A673 (cell line): Measurements from ENCODE around the gene SMARCD3. TPM values are rescaled to one million over a fixed set of nuclear protein-coding genes. Genes with fewer than 3 reads are reported as not detected.

ENCODE experiments used
- BruUV-seq: library from RNA; stranded (reverse); fragments of 400-500 nt; replicated peaks from 2 replicates; lab custom pipeline; 2021; lab: Mats Ljungman, UMichigan
- CTCF ChIA-PET: fragments of 300-600 bp; sonication (Branson Sonifier 250); formaldehyde crosslinking; loops from one replicate; lab custom pipeline; 2022; ENCODE audit warnings: antibody characterized with exemption; lab: Charles Lee
- POLR2A ChIA-PET: fragments of 300-600 bp; sonication (Branson Sonifier 250); formaldehyde crosslinking; loops from one replicate; lab custom pipeline; 2022; ENCODE audit warnings: antibody characterized with exemption; ENCODE audit not compliant: low non-redundant PET; lab: Charles Lee
- DNase-seq: peaks from one replicate; pipeline ENCODE4 v3.0.0-alpha.2; 2015; ENCODE audit warnings: low spot score
- H3K27ac ChIP-seq: fragments of 200-600 bp; sonication (generic); 2 replicates; pipeline ENCODE4 v1.5.1; 2016; ENCODE audit warnings: mixed run types, low read depth, mild to moderate bottlenecking, mixed read lengths, antibody characterized with exemption, low read length; ENCODE audit not compliant: poor library complexity, severe bottlenecking
- H3K27me3 ChIP-seq: fragments of 200-600 bp; sonication (generic); replicated peaks from 2 replicates; pipeline ENCODE4 v1.6.1; 2017; ENCODE audit warnings: mixed run types, low read depth, mild to moderate bottlenecking, mixed read lengths, antibody characterized with exemption, low read length; ENCODE audit not compliant: insufficient read depth, poor library complexity
- H3K36me3 ChIP-seq: fragments of 200-600 bp; sonication (generic); 2 replicates; pipeline ENCODE4 v1.6.1; 2016; ENCODE audit warnings: mixed run types, mild to moderate bottlenecking, mixed read lengths, antibody characterized with exemption, low read length; ENCODE audit not compliant: insufficient read depth, poor library complexity, severe bottlenecking
- H3K4me1 ChIP-seq: fragments of 200-600 bp; sonication (generic); 2 replicates; pipeline ENCODE4 v1.6.1; 2017; ENCODE audit warnings: mixed run types, mild to moderate bottlenecking, mixed read lengths, antibody characterized with exemption, low read length; ENCODE audit not compliant: insufficient read depth, poor library complexity, severe bottlenecking
- H3K4me3 ChIP-seq: fragments of 200-600 bp; sonication (generic); 2 replicates; pipeline ENCODE4 v1.5.1; 2016; ENCODE audit warnings: low read depth, mixed run types, mild to moderate bottlenecking, mixed read lengths, low read length; ENCODE audit not compliant: poor library complexity, severe bottlenecking
- H3K9me3 ChIP-seq: fragments of 200-600 bp; sonication (generic); 2 replicates; pipeline ENCODE4 v1.6.1; 2016; ENCODE audit warnings: mixed run types, low read depth, mild to moderate bottlenecking, mixed read lengths, antibody characterized with exemption, low read length; ENCODE audit not compliant: poor library complexity, severe bottlenecking
- CTCF ChIP-seq: fragments of 300-800, 200-600 bp; sonication (generic); conservative IDR thresholded peaks from 2 replicates; pipeline ENCODE4 v1.5.1; 2017; ENCODE audit warnings: low read depth, mild to moderate bottlenecking, antibody characterized with exemption, low read length, moderate library complexity, mixed read lengths
- EZH2 ChIP-seq: fragments of 200-600 bp; sonication (generic); IDR thresholded peaks from 2 replicates; pipeline ENCODE4 v1.6.1; 2017; ENCODE audit warnings: borderline replicate concordance, low read depth, mild to moderate bottlenecking, mixed read lengths, antibody characterized with exemption, low read length; ENCODE audit not compliant: poor library complexity, severe bottlenecking
- intact Hi-C: fragments of 100-400 bp; cut with micrococcal nuclease; formaldehyde crosslinking; loops from one replicate; pipeline ENCODE4 v1.10.0; 2022; ENCODE audit not compliant: unreplicated experiment
- total RNA-seq: library from RNA; stranded (reverse); gene quantifications from 2 replicates; pipeline ENCODE4 v1.2.3, GENCODE V29; 2021

The SMARCD3 gene
- total RNA-seq, 1 experiment from 2014 or later: 44.8 TPM

GRCh38 chr7:151197932-151198331 is 50.6 kb downstream of the SMARCD3 start:
- Histone ChIP-seq H3K27me3 (peaks cover 9% of the 10 kb centered on the region), H3K4me3 (no peak overlapping the region), H3K9me3 (no peaks in the 10 kb centered on the region), H3K27ac (no peak overlapping the region), H3K36me3 (no peaks in the 10 kb centered on the region), H3K4me1 (peaks cover 5% of the 10 kb centered on the region)
- BruUV-seq: no TSS peak
- ChIA-PET CTCF (no interaction called here), POLR2A (no interaction called here)
- intact Hi-C loops: no loop called here
- TF ChIP-seq CTCF (no peak), EZH2 (no peak)
- no peak for DNase-seq

GRCh38 chr7:151195616-151196450 is 52.7 kb downstream of the SMARCD3 start:
- H3K36me3 ChIP-seq: no peaks in the 10 kb centered on the region
- no peak overlapping the region for H3K4me3 ChIP-seq
- intact Hi-C loops: no loop called here
- no TSS peak for BruUV-seq
- ChIA-PET CTCF (interaction anchor here (0.6 kb wide), 1 partner anchor 48 kb away, joined by 3 read pairs; no protein-coding TSS in a partner anchor), POLR2A (no interaction called here)
- H3K27me3 ChIP-seq: peaks cover 9% of the 10 kb centered on the region
- TF ChIP-seq EZH2 (no peak), CTCF (no peak)
- peaks cover 5% of the 10 kb centered on the region for H3K4me1 ChIP-seq
- no peak for DNase-seq
- no peak overlapping the region for H3K27ac ChIP-seq
- no peaks in the 10 kb centered on the region for H3K9me3 ChIP-seq

- ChIA-PET CTCF (interaction anchor here (0.6 to 0.9 kb wide), 2 partner anchors 24 to 33 kb away, joined by 3 to 4 read pairs; partner anchors contain the start of gene ABCF2), POLR2A (interaction anchor here (0.6 kb wide), 1 partner anchor 11 kb away, joined by 4 read pairs; no protein-coding TSS in a partner anchor)
- no peaks in the 10 kb centered on the region for H3K9me3 ChIP-seq
- H3K4me1 ChIP-seq: no peaks in the 10 kb centered on the region
- H3K36me3 ChIP-seq: no peaks in the 10 kb centered on the region
- BruUV-seq: no TSS peak
- no peak overlapping the region for H3K27ac ChIP-seq
- DNase-seq: no peak
- intact Hi-C loops: no loop called here
- TF ChIP-seq CTCF (no peak), EZH2 (no peak)
- H3K4me3 ChIP-seq: no peak overlapping the region
- peaks cover 9% of the 10 kb centered on the region for H3K27me3 ChIP-seq
Measured at GRCh38 chr7:151194188-151194587, 54.3 kb downstream of the SMARCD3 start.
